ENCODE data around the gene RASGRP1.

DNA sequence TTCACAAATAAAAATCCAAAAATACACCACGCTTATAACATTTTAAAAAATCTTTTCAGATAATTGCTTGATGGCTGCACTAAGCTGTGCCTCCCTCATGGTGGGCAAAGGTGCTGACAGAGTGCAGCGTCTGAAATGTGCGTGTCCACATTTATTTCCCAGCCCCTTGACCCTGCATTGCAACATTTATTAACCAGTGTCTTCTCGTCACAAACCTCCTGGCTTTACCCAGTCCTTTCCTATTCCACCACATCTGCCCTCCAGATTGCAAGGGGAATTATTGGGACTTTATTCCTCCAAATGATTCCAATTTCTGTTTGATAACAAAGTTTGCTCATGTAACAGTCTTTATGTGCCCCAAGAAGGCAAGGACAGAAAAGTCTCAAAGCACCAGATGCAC lies 5.5 kb downstream of the RASGRP1 start:
- no peak for TF ChIP-seq POLR2A (IDR thresholded peaks at IDR 0.05)
- TF ChIP-seq, protein P1, sequence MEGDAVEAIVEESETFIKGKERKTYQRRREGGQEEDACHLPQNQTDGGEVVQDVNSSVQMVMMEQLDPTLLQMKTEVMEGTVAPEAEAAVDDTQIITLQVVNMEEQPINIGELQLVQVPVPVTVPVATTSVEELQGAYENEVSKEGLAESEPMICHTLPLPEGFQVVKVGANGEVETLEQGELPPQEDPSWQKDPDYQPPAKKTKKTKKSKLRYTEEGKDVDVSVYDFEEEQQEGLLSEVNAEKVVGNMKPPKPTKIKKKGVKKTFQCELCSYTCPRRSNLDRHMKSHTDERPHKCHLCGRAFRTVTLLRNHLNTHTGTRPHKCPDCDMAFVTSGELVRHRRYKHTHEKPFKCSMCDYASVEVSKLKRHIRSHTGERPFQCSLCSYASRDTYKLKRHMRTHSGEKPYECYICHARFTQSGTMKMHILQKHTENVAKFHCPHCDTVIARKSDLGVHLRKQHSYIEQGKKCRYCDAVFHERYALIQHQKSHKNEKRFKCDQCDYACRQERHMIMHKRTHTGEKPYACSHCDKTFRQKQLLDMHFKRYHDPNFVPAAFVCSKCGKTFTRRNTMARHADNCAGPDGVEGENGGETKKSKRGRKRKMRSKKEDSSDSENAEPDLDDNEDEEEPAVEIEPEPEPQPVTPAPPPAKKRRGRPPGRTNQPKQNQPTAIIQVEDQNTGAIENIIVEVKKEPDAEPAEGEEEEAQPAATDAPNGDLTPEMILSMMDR (IDR thresholded peaks at IDR 0.05) = no peak
- TF ChIP-seq EP300 (IDR thresholded peaks at IDR 0.05) = no peak

Measured in tibial nerve (tissue), 4 donors.